ENCODE results near the gene TOP3A. TPM values are rescaled to one million over a fixed set of nuclear protein-coding genes. Genes with fewer than 3 reads are reported as not detected.

TOP3A gene
- total RNA-seq, 1 experiment from 2014 or later: 68.7 TPM

GRCh38 chr17:18281788-18282187 lies 33.0 kb downstream of the TOP3A start:
- WGBS (ENCODE audit: extremely low coverage, insufficient read length, low lambda C conversion rate): no CpG with 5 or more reads among the region's 6 CpGs
- Histone ChIP-seq H2AFZ (ENCODE audit: low read length) (no peak overlapping the region), H3K27ac (ENCODE audit: insufficient read length, low read depth, low read length) (no peak overlapping the region), H4K20me1 (ENCODE audit: control insufficient read depth, insufficient read depth, insufficient read length) (no peaks in the 10 kb centered on the region), H3K14ac (ENCODE audit: insufficient read depth, low read length) (no peak overlapping the region), H3K18ac (ENCODE audit: insufficient read length, low read depth, low read length) (no peak overlapping the region), H3K56ac (ENCODE audit: insufficient read length, low read depth, low read length) (no peak overlapping the region), H3K9ac (ENCODE audit: extremely low read depth, insufficient read length, low read length) (no peak overlapping the region), H2AK5ac (ENCODE audit: insufficient read length, low read length) (no peak overlapping the region), H2BK15ac (ENCODE audit: low read depth, low read length) (no peak overlapping the region), H3K23ac (ENCODE audit: insufficient read length, low read depth, low read length) (no peak overlapping the region), H3K79me2 (ENCODE audit: insufficient read depth, low read length) (no peaks in the 10 kb centered on the region), H3K4me1 (ENCODE audit: insufficient read depth, low read length) (no peaks in the 10 kb centered on the region), H2BK5ac (ENCODE audit: insufficient read length, low read length) (no peak overlapping the region), H3K27me3 (ENCODE audit: insufficient read depth, low read length) (no peaks in the 10 kb centered on the region), H4K5ac (ENCODE audit: insufficient read length, low read depth, low read length) (no peak overlapping the region), H3T11ph (ENCODE audit: low read length) (no peak overlapping the region), H2BK20ac (ENCODE audit: low read depth, low read length, poor library complexity, severe bottlenecking) (no peak overlapping the region), H2BK120ac (ENCODE audit: low read depth, low read length, poor library complexity, severe bottlenecking) (no peak overlapping the region), H3K9me3 (ENCODE audit: control insufficient read depth, low read depth, low read length) (no peaks in the 10 kb centered on the region), H4K91ac (ENCODE audit: insufficient read length, low read depth, low read length) (no peak overlapping the region), H3K23me2 (ENCODE audit: insufficient read length, low read depth, low read length, poor library complexity, severe bottlenecking) (no peaks in the 10 kb centered on the region), H3K4ac (ENCODE audit: low read depth, low read length) (no peak overlapping the region), H2BK12ac (ENCODE audit: insufficient read length, low read depth, low read length) (no peak overlapping the region), H3K79me1 (ENCODE audit: insufficient read depth, low read depth, low read length, poor library complexity, severe bottlenecking) (no peaks in the 10 kb centered on the region), H3K4me2 (ENCODE audit: insufficient read depth, insufficient read length, low read length) (no peak overlapping the region), H4K8ac (replicated peaks; ENCODE audit: insufficient read length, low read depth, low read length) (no peak overlapping the region)
- TF ChIP-seq, protein P1, sequence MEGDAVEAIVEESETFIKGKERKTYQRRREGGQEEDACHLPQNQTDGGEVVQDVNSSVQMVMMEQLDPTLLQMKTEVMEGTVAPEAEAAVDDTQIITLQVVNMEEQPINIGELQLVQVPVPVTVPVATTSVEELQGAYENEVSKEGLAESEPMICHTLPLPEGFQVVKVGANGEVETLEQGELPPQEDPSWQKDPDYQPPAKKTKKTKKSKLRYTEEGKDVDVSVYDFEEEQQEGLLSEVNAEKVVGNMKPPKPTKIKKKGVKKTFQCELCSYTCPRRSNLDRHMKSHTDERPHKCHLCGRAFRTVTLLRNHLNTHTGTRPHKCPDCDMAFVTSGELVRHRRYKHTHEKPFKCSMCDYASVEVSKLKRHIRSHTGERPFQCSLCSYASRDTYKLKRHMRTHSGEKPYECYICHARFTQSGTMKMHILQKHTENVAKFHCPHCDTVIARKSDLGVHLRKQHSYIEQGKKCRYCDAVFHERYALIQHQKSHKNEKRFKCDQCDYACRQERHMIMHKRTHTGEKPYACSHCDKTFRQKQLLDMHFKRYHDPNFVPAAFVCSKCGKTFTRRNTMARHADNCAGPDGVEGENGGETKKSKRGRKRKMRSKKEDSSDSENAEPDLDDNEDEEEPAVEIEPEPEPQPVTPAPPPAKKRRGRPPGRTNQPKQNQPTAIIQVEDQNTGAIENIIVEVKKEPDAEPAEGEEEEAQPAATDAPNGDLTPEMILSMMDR (conservative IDR thresholded peaks at IDR 0.05): no peak
- Mint-ChIP-seq H3K4me1 (no peaks in the 10 kb centered on the region), H3K4me3 (no peak overlapping the region), H3K36me3 (ENCODE audit: insufficient read depth in 1 of 3, low read depth in 3 of 3) (peaks cover 48 to 85% (median 84%) of the 10 kb centered on the region in 3 experiments; a peak in 6 of 7 replicates), H3K9me3 (no peaks in the 10 kb centered on the region), H3K27ac (no peak overlapping the region), H3K27me3 (ENCODE audit: low read depth) (no peaks in the 10 kb centered on the region)
- DNase-seq: no peak
